GM21423 (cell line): Measurements from ENCODE around the gene NAB1.

ENCODE experiments used
- ATAC-seq: cut with Tn5 transposase; IDR thresholded peaks from one replicate; pipeline ENCODE4 v1.9.1; 2021; ENCODE audit warnings: mild to moderate bottlenecking, moderate library complexity; ENCODE audit not compliant: unreplicated experiment

The NAB1 gene

DNA sequence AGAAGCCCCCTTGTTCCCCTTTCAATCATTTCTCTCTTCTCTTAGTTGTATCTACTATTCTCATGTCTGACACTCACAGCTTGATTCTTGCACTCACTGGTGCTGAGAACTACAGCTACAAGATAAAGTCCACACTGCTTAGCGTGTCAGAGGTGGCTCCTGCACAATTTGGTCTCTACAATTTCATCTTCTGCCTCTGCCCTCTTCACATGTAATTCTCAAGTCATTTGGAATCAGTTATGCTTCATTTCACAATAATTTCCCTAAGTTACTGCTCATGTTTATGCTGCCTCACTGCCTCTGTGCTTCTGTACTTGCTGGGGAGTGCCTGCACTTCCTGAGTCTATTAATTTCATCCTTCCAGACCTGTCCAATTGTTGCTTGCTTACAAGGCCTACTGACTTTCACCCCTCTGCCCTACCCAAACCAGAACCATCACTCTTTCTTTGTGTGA, 11.6 kb upstream of the NAB1 start:
- no peak for ATAC-seq

DNA sequence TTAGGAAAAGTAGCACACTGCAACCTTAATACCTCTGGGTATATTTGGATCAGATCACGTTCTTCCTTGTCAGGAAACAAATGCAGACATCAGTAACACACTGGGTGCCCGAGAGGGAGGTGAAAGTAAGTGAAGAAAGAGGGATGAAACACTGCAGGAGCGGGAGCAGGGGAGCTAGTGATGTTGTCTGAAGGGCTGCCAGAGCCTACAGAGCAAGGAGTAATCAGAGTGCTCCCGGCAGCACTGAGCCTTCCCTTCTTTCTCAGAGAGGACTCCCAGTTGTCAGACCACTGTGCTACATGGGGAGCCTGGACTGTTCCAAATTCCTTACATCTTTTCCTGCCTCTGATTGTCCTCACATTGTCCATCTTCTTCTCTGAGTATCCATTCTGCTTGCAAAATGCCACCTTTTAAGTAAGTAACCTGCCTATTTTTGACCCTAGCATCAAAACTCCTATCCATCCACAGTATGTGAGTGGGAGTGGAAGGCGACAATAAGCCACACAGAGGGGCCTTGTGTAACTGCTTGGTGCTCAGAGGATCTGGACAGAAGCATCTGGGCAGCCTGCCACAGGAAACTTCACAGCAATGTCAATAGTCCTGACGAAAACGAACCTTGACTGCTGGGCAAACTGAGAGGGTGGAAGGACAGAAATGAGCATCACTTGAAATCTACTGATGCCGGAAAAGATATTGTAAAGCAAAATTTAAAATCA, 10.8 kb upstream of the NAB1 start:
- no peak for ATAC-seq

DNA sequence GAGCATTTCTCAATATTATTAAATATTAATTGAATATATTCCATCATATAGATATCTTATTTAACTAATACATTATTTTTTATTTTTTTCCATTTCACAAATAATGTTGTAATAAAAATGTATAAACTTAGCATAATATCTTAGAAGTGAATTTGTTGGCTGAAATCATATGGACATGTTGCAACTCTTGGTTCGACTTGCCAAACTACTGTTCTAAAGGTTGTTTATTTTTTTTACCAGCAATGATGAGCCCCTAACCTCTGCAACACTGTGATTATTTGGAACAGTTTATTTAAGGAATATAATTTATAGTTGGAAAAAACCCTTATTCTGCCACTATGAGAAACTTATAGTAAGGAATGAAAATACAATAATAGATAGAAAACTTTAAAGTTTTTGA, 8.8 kb upstream of the NAB1 start:
- no peak for ATAC-seq

DNA sequence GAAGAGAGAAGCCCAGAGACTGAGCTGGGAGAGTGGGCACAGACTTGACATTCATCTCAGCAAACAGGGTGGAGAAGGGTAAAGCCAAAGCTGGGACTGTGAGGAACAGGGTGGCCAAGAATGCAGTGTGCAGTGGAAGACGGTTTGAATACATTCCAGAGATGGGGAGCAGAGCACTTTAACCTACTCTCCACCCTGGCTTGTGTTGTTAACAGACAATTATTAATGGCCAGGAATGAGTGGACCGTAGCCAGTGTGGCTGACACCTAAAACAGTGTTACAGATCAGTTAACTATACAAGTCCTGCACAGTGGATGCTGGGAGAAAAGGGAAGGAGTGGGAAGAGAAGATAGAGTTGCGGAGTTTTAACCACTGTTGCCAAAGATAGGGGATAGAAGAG, 7.4 kb upstream of the NAB1 start:
- no peak for ATAC-seq

DNA sequence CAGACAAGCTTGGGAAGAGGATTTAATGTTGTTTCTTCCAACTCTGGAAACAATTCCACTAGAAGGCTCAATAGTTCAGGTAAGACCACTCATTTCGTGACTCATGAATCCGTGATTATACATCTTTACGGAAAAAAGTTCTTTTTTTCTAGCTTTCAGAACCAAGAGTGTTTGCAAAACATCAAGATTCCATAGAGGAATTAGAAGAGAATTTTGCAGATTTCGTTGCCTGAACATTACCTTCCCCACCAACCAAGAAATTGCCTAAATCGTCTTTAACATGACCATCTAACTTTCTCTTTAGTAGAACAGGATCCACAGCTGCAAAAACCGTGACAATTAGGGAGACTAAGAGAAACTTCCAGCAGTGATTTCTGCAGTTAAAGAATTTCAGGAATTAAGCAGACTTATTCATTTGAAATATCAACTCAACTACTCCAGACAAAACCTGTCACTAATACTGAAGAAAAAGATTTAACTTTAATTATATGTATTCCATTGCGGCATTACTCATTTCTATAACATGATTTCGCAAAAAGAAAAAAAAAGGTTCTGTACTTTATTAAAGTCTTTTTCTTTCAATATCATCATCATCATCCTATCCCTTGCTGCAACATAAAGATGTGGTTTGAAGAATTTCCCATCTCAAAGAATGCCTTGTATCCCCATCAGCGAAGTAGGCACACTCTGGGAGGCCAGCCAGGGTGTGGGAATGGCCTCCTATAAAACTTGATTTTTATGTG, 1.9 kb upstream of the NAB1 start:
- ATAC-seq, result no peak

DNA sequence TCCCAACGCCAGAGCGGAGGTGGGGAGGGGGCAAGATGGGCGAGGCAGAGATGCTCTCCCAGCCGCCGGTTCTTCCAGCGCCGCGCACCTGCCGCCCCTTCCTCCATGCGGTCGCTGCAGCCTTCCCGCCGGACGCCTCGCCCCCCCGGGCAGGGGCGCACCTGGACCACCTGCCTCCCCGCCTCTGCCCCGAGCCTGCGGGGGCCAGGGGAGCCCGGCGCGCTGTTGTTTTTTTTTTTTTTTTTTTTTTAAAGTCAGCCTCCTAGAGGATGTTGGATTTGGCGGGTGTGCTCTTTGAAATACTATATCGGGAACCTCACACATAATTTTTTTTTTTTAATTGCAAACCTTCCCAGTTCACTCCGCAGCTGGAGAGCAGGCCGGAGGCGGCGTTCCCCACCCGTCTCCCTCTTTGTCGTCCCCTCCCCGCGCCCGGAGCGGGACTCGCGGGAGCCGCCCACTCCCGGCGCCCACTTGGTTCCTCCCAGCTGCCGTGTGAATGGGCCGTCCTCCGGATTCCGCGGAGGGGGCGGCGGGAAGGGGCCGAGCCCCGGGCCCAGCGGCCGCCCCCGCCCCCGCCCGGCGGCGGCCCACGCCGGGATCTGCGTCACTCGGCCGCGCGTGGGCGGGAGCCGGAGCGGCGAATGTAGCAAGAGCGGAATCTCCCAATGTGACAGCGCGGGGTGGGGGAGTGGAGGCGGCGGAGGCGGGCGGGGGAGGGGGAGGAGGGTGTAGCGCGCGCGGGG, 421 bp upstream of the NAB1 start:
- ATAC-seq, result peak; percentile 71

DNA sequence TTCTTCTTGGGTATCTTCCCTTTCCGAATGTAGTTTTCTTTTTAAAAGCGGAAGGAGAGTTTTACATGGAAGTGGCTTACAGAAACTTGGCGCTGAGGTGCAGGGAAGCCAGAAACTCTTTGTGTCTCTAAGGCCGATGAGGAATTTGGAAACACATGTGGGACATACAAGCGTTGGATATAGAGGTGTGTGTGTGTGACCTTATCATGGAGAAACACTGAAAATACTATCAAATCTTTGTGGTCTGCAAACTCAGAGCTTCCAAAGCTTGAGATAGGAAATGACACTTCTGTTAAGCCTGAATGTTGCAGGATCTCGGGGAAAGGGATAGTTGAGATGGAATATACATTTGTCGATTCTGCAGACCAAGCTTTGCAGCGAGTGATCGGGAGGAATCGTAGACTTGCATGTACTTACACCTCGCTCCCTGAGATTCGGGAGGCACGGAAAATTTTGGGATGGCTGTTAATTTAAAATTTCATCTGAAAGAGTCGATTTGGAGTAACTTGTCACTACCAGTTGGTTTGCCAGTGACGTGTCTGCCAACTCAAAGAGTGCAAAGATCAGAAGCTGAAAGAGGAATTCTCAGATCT, 1.0 kb downstream of the NAB1 start:
- no peak for ATAC-seq

DNA sequence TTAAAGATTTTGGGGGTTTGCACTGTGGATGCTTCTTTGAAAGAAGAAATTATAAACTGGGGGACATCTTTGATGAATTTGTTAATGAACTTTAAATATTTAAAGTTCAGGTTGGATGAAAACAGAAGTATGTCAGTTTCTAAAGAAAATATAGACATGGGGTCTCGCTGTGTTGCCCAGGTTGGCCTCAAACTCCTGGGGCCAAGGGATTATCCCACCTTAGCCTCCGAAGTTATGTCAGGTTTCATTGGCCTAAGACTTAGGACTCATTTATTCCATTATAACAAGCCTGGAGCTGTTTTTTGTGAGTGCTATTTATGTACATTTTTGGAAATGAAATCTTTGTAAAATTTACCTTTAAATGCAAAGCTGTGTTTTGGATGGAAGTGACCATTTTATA, 2.5 kb downstream of the NAB1 start:
- no peak for ATAC-seq

DNA sequence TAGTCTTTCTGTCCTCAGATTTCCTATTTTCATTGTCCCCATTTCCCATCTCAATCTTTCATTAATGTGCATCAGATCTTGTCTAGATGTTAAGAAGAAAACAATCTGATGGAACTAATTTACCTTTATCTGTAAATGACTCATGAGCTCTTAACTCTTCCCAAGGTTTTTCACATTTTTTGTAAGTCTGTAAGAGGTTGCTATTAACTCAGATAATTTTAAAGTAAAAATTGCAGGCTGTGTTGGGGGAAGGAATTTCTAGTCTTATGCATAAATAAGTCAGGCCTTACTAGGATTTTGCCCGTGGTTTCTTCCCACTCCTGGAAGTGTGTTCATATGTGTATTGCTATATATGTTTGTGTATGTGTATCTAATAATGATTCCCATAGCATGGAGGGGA, 4.3 kb downstream of the NAB1 start:
- no peak for ATAC-seq

DNA sequence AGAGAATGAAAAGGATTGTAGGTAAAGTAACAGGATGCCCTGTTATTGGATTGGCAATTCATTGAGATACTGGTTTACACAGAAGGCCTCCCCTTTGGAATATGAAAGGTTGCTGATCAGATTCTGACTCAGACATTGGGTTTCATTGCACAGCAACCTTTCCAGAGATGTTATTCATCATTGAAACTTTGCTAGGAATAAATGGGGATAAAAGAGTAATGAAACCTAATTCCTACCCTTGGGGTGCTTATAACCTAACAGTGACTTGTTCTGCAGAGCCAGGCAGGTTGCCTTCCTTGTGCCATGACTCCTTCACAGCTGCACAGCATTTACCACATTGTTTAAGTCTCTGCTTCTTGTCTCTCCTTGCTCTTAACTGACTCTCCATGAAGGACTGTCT, 5.0 kb downstream of the NAB1 start:
- ATAC-seq, result no peak

DNA sequence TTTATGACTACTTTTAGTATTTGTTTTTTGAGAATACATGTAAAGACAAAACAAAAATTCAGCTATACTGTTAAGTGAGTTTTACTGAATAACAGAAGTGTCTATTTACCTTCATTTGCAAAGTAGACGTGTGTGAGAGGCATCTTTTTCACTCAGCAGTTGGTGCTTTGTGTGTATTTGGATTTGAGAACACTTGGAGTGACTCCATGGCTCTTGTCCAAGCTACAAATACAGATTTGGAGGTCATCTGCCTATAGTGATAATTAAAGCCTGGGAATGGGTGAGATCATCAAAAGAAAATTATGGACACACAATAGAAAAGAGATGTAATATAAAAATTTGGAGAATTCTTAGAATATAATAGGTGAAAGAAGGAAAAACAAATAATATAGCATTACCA, 6.2 kb downstream of the NAB1 start:
- no peak for ATAC-seq

DNA sequence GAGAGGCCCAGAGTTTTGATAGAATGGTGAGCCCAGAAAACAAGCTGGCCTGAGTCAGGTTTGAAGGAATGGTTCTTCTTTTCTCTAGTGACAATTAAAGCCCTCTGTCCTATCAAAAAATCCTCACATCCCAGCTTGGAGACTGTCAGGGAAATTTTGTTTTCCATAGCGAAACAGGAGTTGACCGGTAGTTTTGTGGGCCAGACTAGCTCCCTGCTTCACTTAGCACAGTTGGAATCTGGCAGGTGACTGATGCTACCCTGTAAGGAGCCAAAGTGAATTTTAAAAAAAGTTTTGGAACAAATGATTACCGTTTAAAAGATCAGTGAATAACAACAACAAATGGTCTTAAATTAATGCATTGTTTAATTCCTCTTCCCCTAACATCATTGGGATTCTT, 6.7 kb downstream of the NAB1 start:
- ATAC-seq, result no peak

DNA sequence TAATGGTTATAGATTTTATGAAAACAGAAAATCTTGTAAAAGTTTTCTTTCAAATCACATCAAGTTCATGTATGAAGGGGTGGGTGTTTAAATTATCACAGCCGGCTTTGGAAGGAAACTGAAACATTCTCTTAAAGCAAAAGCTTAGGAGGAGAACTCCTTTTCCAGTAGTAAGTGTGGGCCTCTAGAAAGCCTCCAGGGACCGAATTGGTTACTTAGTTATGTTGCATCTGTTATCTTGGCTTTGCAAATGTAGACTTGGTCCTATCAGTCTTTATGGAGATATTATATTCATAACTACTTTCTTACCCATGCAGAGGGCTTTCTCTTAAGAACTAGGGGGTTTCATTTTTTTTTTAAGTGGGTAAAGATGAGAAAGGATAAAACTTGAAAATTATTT, 7.4 kb downstream of the NAB1 start:
- no peak for ATAC-seq

DNA sequence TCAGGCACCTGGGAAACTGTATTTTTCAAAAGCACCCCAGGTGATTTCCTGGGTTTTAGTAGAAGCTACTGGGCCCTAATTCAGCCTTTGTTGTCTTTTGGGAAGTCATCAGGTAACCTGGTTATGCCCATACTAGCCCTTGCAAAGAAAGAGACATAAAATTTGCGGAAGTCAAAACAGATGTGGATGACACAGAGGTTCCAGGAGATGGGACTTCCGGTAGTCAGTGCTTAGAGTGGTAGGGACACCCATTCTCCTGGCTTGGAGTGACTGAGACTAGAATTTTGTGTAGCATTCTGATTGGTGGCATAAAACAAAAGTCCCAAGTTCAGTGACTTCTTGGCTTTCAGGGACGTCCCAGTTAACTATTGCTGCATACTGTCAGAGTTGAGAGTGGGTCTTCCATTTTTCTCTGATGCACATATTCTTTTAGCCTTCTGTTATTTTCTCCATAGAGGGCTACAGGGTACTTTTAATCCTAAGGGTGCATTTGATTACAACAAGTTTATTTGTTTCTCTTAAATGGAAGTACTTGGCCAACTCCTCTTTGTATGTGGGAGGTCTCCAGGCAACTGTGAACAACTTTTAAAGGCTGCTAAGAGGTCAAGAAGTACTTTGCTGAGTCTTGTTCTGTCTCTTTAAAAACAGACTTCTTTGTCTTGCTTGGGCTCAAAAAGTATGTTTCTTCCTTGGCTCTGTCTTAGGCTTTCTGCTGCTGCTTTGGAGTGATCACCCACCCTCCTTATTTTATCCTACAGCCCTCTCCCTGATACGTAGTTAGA, 8.8 kb downstream of the NAB1 start:
- no peak for ATAC-seq

DNA sequence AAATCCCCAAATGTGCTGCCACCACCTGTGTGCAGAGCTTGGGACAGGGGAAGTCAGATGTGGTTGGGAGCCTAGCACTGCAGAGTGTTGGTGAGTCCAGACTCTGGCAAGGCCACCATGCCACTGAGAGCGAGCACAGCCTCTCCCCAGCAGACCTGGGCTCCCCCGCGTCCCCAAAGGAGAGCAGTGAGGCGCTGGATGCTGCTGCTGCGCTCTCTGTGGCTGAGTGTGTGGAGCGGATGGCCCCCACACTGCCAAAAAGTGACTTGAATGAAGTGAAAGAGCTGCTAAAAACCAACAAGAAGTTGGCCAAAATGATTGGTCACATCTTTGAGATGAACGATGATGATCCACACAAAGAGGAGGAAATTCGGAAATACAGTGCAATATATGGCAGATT, 10.7 kb downstream of the NAB1 start:
- no peak for ATAC-seq

DNA sequence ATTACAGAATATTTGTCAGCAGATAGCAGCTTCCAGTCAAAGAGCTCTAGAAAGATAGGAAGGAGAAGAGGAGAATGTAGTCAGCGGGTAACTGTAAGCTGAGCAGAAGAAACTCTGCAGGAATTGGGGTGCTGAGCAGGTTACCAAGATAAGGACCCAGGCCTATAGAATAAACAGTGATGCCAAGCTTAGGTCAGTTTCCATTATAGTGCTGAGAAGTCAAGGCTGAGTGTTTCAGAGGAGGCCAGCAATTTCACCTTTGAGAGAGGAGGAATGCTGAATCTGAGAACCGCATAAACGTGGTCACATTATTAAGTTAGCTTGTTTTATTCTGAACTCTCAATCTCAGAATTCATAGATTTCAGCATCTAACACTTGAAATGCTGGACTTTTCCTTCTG, 13.9 kb downstream of the NAB1 start:
- ATAC-seq, result no peak

DNA sequence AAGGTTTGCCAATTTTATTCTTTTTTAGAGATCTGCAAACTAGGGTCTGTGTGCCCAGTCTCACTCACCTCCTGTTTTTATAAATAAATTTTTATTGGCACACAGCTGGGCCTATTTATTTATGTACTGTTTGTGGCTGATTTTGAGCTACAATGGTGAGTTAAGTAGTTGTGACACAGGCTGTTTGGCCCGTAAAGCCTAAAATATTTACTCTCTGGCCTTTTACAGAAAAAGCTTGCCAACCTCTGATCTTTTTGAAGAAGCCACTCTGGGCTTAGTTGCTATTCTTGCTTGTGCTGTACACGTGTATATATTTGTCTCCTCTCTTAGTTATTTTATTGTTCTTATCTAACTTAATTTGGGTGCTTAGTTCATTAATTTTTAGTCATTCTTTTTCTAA, 14.5 kb downstream of the NAB1 start:
- ATAC-seq, result no peak

DNA sequence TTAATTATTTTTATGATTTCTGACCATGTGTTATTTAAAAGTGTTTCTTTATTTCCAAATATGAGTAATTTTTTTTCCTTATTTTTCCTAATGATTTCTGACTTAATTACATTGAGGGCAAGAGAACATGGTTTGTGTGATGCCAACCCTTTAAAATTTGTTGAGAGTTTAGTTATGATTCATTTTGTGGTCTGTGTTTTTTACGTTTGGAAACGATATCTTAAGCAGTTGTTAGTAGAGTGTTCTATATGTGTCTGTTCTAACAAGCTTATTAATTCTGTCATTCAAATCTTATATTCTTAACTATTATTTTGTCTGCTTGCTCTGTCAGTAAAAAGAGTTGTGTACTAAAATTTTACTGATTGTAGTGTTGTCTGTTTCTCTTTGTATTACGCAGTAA, 15.0 kb downstream of the NAB1 start:
- no peak for ATAC-seq

DNA sequence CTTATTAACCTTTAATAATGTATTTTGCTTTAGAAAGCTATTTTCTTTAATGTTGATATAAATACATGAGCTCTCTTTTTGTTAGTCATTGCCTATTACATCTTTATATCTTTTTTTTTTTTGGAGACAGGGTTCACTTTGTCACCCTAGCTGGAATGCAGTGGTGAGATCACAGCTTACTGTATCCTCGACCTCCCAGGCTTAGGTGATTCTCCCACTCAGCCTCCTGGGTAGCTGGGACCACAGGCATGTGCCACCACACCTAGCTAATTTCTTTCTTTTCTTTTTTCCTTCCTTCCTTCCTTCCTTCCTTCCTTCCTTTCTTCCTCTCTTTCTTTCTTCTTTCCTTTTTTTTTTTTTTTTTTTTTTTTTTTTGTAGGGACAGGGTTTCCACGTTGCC, 15.4 kb downstream of the NAB1 start:
- no peak for ATAC-seq

DNA sequence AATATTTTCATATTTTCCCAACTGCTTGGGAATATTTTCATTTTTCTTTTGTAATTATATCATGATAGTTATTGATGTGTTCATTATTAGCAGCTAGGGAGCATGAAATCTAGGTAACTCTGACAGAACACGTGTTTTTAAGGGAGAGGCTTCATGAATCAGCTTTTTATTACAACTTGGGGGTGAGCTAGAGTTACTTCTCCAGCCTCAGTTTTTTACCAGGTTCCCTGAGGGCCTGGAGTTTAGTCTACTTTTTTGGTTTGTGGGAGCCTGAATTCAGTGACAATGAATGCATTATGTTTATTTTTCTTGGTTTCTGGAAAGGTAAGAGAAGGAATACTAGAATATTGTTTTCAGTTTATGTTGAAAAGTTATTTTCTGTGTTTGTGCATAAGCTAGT, 18.0 kb downstream of the NAB1 start:
- no peak for ATAC-seq

DNA sequence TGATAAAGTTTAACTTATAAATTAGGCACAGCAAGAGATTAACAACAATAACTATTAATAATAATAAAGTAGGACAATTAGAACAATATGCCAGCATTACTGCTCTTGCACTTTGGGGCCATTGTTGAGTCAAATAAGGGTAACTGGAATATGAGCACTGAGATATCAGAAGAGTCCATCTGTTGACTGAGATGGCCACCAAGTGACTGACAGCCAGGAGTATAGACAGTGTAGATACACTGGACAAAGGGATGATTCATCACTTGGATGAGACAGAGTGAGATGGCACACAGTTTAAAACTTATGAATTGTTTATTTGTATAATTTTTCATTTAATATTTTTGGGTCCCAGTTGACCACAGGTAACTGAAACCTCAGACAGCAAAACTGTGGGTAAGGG, 20.0 kb downstream of the NAB1 start:
- no peak for ATAC-seq
